GM19397 (cell line): ENCODE data around the gene ZSWIM9.
"Not testable (repeated sequence)": the region's sequence is repeated elsewhere in the genome, so short reads cannot be mapped to it uniquely, and the experiment has no call there.

Experiments used
- ATAC-seq: cut with Tn5 transposase; IDR thresholded peaks from one replicate; pipeline ENCODE4 v1.9.1; 2021; ENCODE audit warnings: mild to moderate bottlenecking, moderate library complexity; ENCODE audit not compliant: unreplicated experiment

ZSWIM9 gene

GRCh38 chr19:48210005-48210404 is 39.5 kb downstream of the ZSWIM9 start:
- ATAC-seq = no peak

- ATAC-seq = no peak
Observed at GRCh38 chr19:48213959-48214358, 43.5 kb downstream of the ZSWIM9 start.

DNA sequence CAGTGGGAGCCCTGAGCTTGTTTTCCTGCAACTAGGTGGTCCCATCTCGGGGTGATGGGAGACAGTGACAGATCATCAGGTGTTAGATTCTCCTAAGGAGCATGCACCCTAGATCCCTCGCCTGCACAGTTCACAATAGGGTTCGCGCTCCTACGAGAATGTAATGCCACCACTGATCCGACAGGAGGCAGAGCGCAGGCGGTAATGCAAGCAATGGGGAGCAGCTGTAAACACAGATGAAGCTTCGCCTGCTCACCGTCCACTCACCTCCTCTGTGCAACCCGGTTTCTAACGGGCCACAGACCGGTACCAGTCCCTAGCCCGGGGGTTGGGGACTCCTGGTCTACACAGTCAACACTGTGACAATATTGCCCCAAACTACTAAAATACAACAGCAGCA is 46.5 kb downstream of the ZSWIM9 start:
- no peak for ATAC-seq

DNA sequence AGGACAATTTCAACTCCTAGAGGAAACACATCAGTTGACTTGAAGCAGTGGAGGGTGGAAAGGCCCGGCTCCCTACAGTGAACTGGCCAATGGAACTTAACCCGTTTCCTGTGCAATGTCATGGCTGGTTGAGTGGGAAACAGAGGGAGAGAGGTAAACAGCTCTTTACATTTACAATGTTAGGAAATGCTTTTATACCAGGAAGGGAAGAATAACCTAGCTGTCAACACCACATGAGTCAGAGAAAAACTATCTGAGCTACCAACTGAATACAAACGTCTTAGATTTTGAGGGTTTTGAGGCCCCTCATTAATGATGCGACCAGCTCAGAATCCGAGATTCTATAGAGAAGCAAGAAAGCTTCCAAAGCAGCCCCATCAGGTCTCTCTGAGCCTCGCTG is 48.5 kb downstream of the ZSWIM9 start:
- ATAC-seq = no peak

DNA sequence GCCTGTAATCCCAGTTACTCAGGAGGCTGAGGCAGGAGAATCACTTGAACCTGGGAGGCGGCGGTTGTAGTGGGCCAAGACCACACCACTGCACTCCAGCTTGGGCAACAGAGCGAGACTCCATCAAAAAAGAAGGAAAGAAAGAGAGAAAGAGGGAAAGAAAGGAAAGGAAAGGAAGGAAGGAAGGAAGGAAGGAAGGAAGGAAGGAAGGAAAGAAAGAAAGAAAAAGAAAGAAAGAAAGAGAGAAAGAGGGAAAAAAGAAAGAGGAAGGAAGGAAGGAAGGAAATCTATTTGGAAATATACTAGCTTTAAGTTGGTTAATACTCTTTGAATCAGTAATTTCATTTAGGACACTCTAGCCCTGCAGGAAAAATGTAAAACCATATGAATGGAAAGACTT is 50.3 kb downstream of the ZSWIM9 start:
- not testable (repeated sequence) for ATAC-seq

DNA sequence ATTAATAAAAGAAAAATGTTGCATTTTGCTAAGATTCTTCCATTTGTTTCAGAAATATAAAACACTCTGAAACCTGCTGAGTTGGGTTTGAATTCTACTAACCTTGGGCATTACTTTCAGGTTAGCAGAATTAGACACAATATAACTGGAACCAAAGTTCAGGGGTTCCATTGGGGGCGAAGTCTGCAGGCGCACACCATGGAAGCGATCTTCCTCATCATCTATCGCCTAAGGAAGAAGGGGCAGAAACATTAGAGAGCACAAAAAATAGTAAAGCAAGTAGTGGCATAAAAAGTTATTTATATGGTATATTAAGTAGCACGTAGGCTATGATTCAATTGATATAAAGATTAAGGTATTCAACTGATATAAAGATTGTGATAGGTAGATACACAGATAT is 51.1 kb downstream of the ZSWIM9 start:
- no peak for ATAC-seq

- ATAC-seq = no peak
Observed at GRCh38 chr19:48230555-48231129, 60.2 kb downstream of the ZSWIM9 start.

DNA sequence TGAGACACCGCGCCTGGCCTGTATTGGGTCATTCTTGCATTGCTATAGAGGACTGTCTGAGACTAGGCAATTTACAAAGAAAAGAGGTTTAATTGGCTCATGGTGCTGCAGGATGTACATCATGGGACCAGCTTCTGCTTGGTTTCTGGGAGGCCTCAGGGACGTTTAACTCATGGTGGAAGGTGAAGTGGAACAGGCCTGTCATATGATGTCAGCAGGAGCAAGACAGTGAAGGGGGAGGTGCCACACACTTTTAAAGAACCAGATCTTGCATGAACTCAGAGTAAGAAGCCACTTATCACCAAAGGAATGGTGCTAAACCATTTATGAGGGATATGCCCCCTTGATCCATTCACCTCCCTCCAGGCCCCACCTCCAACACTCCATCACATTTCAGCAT is 66.6 kb downstream of the ZSWIM9 start:
- ATAC-seq = no peak

GRCh38 chr19:48239120-48239519 is 68.6 kb downstream of the ZSWIM9 start:
- no peak for ATAC-seq

- no peak for ATAC-seq
Observed at GRCh38 chr19:48239582-48240141, 69.2 kb downstream of the ZSWIM9 start.

DNA sequence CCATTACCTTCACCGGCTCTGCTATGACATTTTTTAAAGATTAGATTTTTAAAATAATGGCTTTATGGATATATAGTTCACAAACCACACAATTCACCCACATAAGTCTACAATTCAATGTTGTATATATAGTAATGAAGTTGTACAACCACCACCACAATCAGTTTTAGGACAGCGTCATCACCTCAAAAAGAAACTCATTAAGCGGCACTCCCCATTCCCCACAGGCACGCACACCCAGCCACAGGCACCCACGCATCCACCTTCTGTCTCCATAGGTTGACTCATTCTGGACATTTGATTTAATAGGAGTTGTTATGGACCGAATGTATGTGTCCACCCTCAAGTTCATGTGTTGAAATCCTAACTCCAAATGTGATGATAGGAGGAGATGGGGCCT is 71.3 kb downstream of the ZSWIM9 start:
- not testable (repeated sequence) for ATAC-seq

DNA sequence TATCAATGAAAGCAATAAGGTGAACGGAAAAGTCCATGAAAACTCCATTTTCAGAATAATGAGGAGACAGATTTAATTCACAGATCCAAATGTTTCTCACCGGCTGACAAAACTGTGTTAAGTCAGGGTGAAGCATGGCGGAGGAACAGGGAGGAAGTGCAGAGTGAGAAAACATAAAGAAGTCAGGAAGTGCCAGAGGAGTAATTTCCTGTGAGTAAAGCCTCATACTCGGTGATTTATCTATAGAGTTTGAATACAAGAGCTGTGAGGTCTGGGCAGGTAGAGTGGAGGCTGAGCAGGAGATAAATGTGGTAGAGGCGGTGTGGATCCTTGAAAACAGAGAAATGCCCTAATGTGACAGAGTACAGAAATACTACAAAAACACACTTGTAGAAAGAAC is 73.8 kb downstream of the ZSWIM9 start:
- no peak for ATAC-seq

- ATAC-seq = no peak
Observed at GRCh38 chr19:48246101-48246500, 75.6 kb downstream of the ZSWIM9 start.

- no peak for ATAC-seq
Observed at GRCh38 chr19:48247212-48247611, 76.7 kb downstream of the ZSWIM9 start.
